ENCODE measurements around the gene PPFIBP2.

- TF ChIP-seq CTCF (IDR thresholded peaks at IDR 0.05 in 8 of 11, conservative IDR thresholded peaks at IDR 0.05 in 3 of 11) (no peak), POLR2A (IDR thresholded peaks at IDR 0.05) (no peak)
Observed at GRCh38 chr11:7515447-7515886, 1.7 kb downstream of the PPFIBP2 start.
